Airway epithelial cell (primary cell): ENCODE data around the gene EIF3CL. TPM values are rescaled to one million over a fixed set of nuclear protein-coding genes. Genes with fewer than 3 reads are reported as not detected.

ENCODE experiments used
- total RNA-seq: library from RNA; depleted of rRNA; stranded (reverse); fragments of >200 nt; gene quantifications from 2 replicates; pipeline ENCODE4 v1.2.3, GENCODE V29; 2015

Gene EIF3CL, protein sequence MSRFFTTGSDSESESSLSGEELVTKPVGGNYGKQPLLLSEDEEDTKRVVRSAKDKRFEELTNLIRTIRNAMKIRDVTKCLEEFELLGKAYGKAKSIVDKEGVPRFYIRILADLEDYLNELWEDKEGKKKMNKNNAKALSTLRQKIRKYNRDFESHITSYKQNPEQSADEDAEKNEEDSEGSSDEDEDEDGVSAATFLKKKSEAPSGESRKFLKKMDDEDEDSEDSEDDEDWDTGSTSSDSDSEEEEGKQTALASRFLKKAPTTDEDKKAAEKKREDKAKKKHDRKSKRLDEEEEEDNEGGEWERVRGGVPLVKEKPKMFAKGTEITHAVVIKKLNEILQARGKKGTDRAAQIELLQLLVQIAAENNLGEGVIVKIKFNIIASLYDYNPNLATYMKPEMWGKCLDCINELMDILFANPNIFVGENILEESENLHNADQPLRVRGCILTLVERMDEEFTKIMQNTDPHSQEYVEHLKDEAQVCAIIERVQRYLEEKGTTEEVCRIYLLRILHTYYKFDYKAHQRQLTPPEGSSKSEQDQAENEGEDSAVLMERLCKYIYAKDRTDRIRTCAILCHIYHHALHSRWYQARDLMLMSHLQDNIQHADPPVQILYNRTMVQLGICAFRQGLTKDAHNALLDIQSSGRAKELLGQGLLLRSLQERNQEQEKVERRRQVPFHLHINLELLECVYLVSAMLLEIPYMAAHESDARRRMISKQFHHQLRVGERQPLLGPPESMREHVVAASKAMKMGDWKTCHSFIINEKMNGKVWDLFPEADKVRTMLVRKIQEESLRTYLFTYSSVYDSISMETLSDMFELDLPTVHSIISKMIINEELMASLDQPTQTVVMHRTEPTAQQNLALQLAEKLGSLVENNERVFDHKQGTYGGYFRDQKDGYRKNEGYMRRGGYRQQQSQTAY
- 199 and 216 TPM in 2 replicates for total RNA-seq

GRCh38 chr16:28403220-28404072 lies at the start of gene EIF3CL:
TSS of gene EIF3CL (minus strand) at chr16:28403841. CDS start at chr16:28403618, 223 bp downstream.

DNA sequence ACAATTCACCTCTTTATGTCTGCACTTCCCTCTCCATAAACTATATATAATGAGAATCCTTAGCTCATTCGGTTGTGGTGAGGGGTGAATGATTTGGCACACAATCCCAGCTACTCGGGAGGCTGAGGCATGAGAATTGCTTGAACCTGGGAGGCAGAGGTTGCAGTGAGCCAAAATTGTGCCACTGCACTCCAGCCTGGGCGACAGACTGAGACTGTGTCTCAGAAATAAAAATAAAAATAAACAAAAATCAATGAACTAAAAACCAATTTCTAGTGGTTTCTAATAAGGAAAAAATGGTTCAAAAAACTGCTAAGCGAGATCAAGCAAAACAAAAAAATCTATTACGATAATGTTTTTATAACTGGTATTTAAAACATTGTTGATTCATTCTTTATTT lies 40.2 kb downstream of the EIF3CL start, which contains the start of gene NPIPB6:
Gene NPIPB6 (minus strand): TSS at position 101 of the 400 bp plus-strand sequence. CDS start 686 bp downstream, outside the sequence.

Other genes starting within 250 kb of the EIF3CL start
- 98.2 and 118 TPM in 2 replicates for gene XPO6, start 191.9 kb downstream of the EIF3CL start, total RNA-seq
- gene SBK1, start 111.3 kb downstream of the EIF3CL start, total RNA-seq, result 0.09 and 0.35 TPM in 2 replicates
- gene NPIPB6, start 40.3 kb downstream of the EIF3CL start, total RNA-seq, result 0.49 TPM in 1 of 2 replicates, not detected in the other
- not detected in 2 replicates for gene NPIPB7, start 68.5 kb upstream of the EIF3CL start, total RNA-seq
- 8.4 and 12.0 TPM in 2 replicates for gene CLN3, start 88.2 kb upstream of the EIF3CL start, total RNA-seq
- gene APOBR, start 90.8 kb upstream of the EIF3CL start, total RNA-seq, result not detected in 2 replicates
- not detected in 2 replicates for gene IL27, start 103.0 kb upstream of the EIF3CL start, total RNA-seq
- gene NUPR1, start 135.1 kb upstream of the EIF3CL start, total RNA-seq, result 8.3 and 8.9 TPM in 2 replicates
- gene SGF29, start 150.1 kb upstream of the EIF3CL start, total RNA-seq, result 17.9 and 19.5 TPM in 2 replicates
- 0.42 and 0.88 TPM in 2 replicates for gene SULT1A2, start 193.2 kb upstream of the EIF3CL start, total RNA-seq
- gene SULT1A1, start 206.2 kb upstream of the EIF3CL start, total RNA-seq, result 6.8 and 12.6 TPM in 2 replicates
- not detected in 2 replicates for gene NPIPB8, start 234.2 kb upstream of the EIF3CL start, total RNA-seq